ENCODE results near the gene CDCP2. TPM values are rescaled to one million over a fixed set of nuclear protein-coding genes. Genes with fewer than 3 reads are reported as not detected.

Gene CDCP2
- total and polyA plus RNA-seq, 12 donors: 0.05 to 0.64 (median 0.25) TPM; not detected in 7

DNA sequence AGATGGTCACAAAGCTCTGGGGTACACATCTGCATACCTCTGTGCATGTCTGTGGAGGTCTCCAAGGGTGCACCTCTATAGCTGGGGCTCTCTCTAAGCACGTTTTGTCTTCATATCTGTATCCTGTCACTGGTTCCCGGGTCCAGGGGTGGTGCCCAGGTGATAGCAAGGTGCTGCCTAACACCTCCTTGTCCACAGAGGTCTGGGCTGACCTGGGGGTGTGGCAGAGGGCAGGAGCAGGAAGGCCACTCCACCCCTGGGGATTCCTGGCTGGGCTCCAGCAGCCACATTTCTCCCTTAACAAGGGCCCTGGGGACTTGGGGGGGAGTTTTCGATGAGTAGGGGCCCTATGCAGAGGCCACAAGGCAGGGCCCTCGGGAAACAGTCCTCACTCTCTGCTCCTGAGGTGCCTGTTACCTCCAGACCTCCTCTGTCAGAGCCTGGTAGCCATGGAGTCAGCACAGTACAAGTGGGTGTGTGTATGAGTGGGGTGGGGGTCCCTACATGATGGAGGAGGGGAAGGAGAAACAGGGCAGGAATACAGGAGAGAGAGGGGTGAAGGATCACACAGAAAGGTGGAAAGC, 7.0 kb upstream of the CDCP2 start:
- no peak for TF ChIP-seq POLR2A (IDR thresholded peaks at IDR 0.05)
- no peak for TF ChIP-seq CTCF (IDR thresholded peaks at IDR 0.05)
- Histone ChIP-seq H3K9me3 (replicated peaks in 1 of 3) (no peaks in the 10 kb centered on the region), H3K4me1 (replicated peaks in 1 of 2) (no peaks in the 10 kb centered on the region), H3K36me3 (replicated peaks in 1 of 2) (no peaks in the 10 kb centered on the region), H3K4me3 (no peak overlapping the region), H3K27ac (no peak overlapping the region), H3K27me3 (no peaks in the 10 kb centered on the region)
- intact Hi-C loops (cut with DNase I): no loop called here
- WGBS, 4 donors: 77 to 85% (median 82%) methylated on average over 2 to 4 of the region's 4 CpGs
- DNase-seq: no peak

GRCh38 chr1:54158071-54158470, 5.3 kb upstream of the CDCP2 start:
- no peaks in the 10 kb centered on the region for H3K9me3 ChIP-seq (replicated peaks in 1 of 3)
- DNase-seq: peak in 5 of 7 donors; percentile 28 to 51 (median 29)
- H3K4me1 ChIP-seq (replicated peaks in 1 of 2): peaks cover 0 to 8% of the 10 kb centered on the region in 2 donors
- H3K27ac ChIP-seq: no peak overlapping the region
- 68 to 77% (median 73%) methylated on average over 3 of the region's 3 CpGs for WGBS, 4 donors
- no peak overlapping the region for H3K4me3 ChIP-seq
- intact Hi-C loops (cut with DNase I): no loop called here
- H3K27me3 ChIP-seq: no peaks in the 10 kb centered on the region
- TF ChIP-seq POLR2A (IDR thresholded peaks at IDR 0.05) (no peak), CTCF (IDR thresholded peaks at IDR 0.05) (no peak)
- H3K36me3 ChIP-seq (replicated peaks in 1 of 2): no peaks in the 10 kb centered on the region

DNA sequence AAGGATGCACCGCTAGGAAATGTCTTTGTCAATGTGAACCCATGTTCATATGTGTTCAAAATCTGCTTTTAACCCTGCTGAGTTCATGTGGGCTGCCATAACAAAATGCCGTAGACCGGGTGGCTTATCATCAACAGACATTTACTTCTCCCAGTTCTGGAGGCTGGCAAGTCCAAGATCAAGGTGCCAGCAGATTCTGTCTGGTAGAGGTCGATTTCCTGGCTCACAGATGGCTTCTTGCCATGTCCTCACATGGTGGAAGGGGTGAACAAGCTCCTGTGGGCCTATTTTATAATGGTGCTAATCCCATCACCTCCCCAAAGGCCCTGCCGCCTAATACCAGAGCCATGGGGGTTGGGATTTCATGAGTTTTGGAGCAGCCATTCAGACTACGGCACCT, 4.6 kb upstream of the CDCP2 start:
- DNase-seq: no peak
- Histone ChIP-seq H3K4me3 (no peak overlapping the region), H3K4me1 (replicated peaks in 1 of 2) (peaks cover 0 to 8% of the 10 kb centered on the region in 2 donors), H3K27ac (no peak overlapping the region), H3K27me3 (no peaks in the 10 kb centered on the region), H3K9me3 (replicated peaks in 1 of 3) (no peaks in the 10 kb centered on the region), H3K36me3 (replicated peaks in 1 of 2) (no peaks in the 10 kb centered on the region)
- no peak for TF ChIP-seq POLR2A (IDR thresholded peaks at IDR 0.05)
- no peak for TF ChIP-seq CTCF (IDR thresholded peaks at IDR 0.05)
- WGBS, 4 donors: 91 to 98% (median 93%) methylated on average over 4 to 6 of the region's 6 CpGs
- intact Hi-C loops (cut with DNase I): no loop called here

DNA sequence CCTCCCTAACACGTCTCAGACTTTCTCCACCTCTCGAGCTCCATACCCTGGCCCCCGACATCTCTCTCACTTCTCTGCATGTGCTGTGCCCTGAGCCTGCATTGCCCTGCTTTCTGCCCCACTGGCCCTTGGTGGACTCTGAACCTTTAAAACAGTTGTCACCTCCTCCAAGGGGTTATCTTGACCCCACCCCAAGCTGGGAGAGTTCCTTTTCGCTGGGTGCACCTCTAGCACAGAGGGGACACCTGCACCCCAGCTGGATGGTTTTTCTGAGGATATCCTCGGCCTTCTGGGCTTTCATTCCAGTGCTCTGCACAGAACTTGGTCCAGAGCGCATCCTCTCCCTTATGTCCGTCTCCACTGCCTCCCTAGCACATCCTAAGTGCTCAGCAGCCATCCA, 4.2 kb upstream of the CDCP2 start:
- Histone ChIP-seq H3K4me3 (no peak overlapping the region), H3K27me3 (no peaks in the 10 kb centered on the region), H3K36me3 (replicated peaks in 1 of 2) (no peaks in the 10 kb centered on the region), H3K4me1 (replicated peaks in 1 of 2) (peaks cover 0 to 8% of the 10 kb centered on the region in 2 donors), H3K9me3 (replicated peaks in 1 of 3) (no peaks in the 10 kb centered on the region), H3K27ac (no peak overlapping the region)
- no peak for DNase-seq
- TF ChIP-seq CTCF (IDR thresholded peaks at IDR 0.05) (no peak), POLR2A (IDR thresholded peaks at IDR 0.05) (no peak)
- 93 to 97% (median 94%) methylated on average over 7 of the region's 7 CpGs for WGBS, 4 donors
- intact Hi-C loops (cut with DNase I): no loop called here
